Stomach (tissue), 9 donors: ENCODE measurements around the gene FAM180B. TPM values are rescaled to one million over a fixed set of nuclear protein-coding genes. Genes with fewer than 3 reads are reported as not detected.

Source experiments
- DNase-seq, 2 donors: peaks; one replicate each; pipeline versions ENCODE4 v3.0.0 to v3.0.0-alpha.2; 2013 to 2019
- H3K27ac ChIP-seq, 5 donors: fragments of 200-600 bp in 4 of 5; sonication (generic) in 4 of 5; one replicate each; pipeline ENCODE4 v1.5.1; 2013 to 2019; ENCODE audit warnings: mild to moderate bottlenecking in 1 of 5, moderate library complexity in 1 of 5
- H3K27me3 ChIP-seq, 3 donors: fragments of 200-600 bp; sonication (generic); one replicate each; pipeline ENCODE4 v1.5.1; 2017 to 2019; ENCODE audit warnings: mixed run types in 1 of 3
- H3K36me3 ChIP-seq, 4 donors: fragments of 200-600 bp; sonication (generic); 1 replicate in 3 of 4; 2 replicates in 1 of 4; pipeline ENCODE4 v1.5.1; 2016 to 2019
- H3K4me1 ChIP-seq, 4 donors: fragments of 200-600 bp; sonication (generic); one replicate each; pipeline ENCODE4 v1.5.1; 2016 to 2019
- H3K4me3 ChIP-seq, 4 donors: fragments of 200-600 bp; sonication (generic) in 3 of 4; one replicate each; pipeline ENCODE4 v1.5.1; 2016 to 2019; ENCODE audit warnings: mild to moderate bottlenecking in 1 of 4
- H3K9me3 ChIP-seq, 4 donors: fragments of 200-600 bp; sonication (generic); one replicate each; pipeline ENCODE4 v1.5.1; 2016 to 2019
- CTCF ChIP-seq, 7 experiments: fragments of 450-650 bp in 4 of 7; fragments of 200-600 bp in 3 of 7; sonication (generic) in 3 of 7; IDR thresholded peaks; one replicate each; pipeline ENCODE4 v1.5.1; 2016 to 2019; ENCODE audit warnings: antibody characterized with exemption in 7 of 7, control low read depth in 2 of 7, mild to moderate bottlenecking in 1 of 7
- EP300 ChIP-seq: sonication (generic); formaldehyde crosslinking; IDR thresholded peaks from one replicate; pipeline ENCODE4 v1.6.1; 2017; ENCODE audit warnings: antibody characterized with exemption
- POLR2A ChIP-seq, 4 donors: fragments of 450-650 bp; IDR thresholded peaks; one replicate each; pipeline ENCODE4 v1.6.1; 2016; ENCODE audit warnings: antibody characterized with exemption in 4 of 4, control low read depth in 2 of 4, mild to moderate bottlenecking in 1 of 4, moderate library complexity in 1 of 4
- POLR2AphosphoS5 ChIP-seq, 3 donors: sonication (generic); formaldehyde crosslinking; IDR thresholded peaks; one replicate each; pipeline ENCODE4 v1.6.1; 2016; ENCODE audit warnings: antibody characterized with exemption in 3 of 3
- WGBS, 5 donors: extraction: QIAGEN DNeasy Blood & Tissue Kit in 3 of 5; methylation state at CpG; one replicate each; pipeline versions ENCODE4 v1.1.5 to v1.1.7; 2013 to 2018; 5-methylcytosine and 5-hydroxymethylcytosine counted together
- intact Hi-C: fragments of 100-400 bp; cut with DNase I; formaldehyde crosslinking; loops from one replicate; pipeline ENCODE4 v1.15.1; 2023; ENCODE audit warnings: low total_unique reads
- polyA plus RNA-seq, 3 donors: library from polyadenylated mRNA; stranded (reverse); fragments of 200-250 nt; gene quantifications; one replicate each; pipeline ENCODE4 v1.2.3, GENCODE V29; 2013
- total RNA-seq, 5 donors: library from RNA; depleted of rRNA; stranded (reverse); fragments of >200 nt; gene quantifications; one replicate each; pipeline versions ENCODE4 v1.1.0 to v1.2.3, GENCODE V29; 2014 to 2016
- donor health status: healthy with polysubstance abuse.
- donor health status: Bipolar disorder and iron deficiency.
- donor health status: healthy.

The FAM180B gene
- total and polyA plus RNA-seq, 8 donors = 0.37 to 1.2 TPM; not detected in 6

DNA sequence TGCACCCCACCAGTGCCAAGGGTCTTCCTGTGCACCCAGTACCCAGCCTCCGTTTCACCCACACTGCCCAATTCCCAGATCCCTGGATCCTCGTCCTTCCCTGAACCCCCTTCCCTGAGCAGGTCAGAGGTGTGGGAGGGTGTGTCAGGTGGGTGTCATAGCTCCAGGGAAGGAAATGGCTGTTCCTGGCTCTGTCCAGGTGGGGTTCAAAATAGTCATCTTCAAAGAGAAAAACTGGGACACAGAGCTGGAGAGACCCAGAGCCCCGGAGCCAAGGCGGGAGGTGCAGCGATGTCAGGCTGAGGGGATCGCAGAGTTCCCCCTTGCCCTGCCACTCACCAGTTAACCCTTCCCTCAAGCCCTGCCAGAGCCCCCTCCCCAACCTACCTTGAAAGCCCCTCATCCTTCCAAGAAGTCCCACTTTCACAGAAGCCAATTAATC lies 7.0 kb downstream of the FAM180B start:
- peak overlapping the region in 2 of 4 donors; percentile 33 to 46 for H3K4me3 ChIP-seq
- H3K9me3 ChIP-seq = no peaks in the 10 kb centered on the region
- peaks cover 13 to 26% (median 21%) of the 10 kb centered on the region in 4 donors for H3K4me1 ChIP-seq
- H3K36me3 ChIP-seq = no peaks in the 10 kb centered on the region
- intact Hi-C loops = no loop called here
- no peak for TF ChIP-seq CTCF (IDR thresholded peaks at IDR 0.05)
- no peak for TF ChIP-seq EP300
- TF ChIP-seq POLR2A (IDR thresholded peaks at IDR 0.05) = no peak
- TF ChIP-seq POLR2AphosphoS5 (IDR thresholded peaks at IDR 0.05) = no peak
- no peak for DNase-seq
- no peak overlapping the region for H3K27ac ChIP-seq
- 6 to 11% (median 8%) methylated on average over 6 of the region's 6 CpGs for WGBS, 5 donors
- H3K27me3 ChIP-seq = peaks cover 3 to 76% (median 37%) of the 10 kb centered on the region in 3 donors

DNA sequence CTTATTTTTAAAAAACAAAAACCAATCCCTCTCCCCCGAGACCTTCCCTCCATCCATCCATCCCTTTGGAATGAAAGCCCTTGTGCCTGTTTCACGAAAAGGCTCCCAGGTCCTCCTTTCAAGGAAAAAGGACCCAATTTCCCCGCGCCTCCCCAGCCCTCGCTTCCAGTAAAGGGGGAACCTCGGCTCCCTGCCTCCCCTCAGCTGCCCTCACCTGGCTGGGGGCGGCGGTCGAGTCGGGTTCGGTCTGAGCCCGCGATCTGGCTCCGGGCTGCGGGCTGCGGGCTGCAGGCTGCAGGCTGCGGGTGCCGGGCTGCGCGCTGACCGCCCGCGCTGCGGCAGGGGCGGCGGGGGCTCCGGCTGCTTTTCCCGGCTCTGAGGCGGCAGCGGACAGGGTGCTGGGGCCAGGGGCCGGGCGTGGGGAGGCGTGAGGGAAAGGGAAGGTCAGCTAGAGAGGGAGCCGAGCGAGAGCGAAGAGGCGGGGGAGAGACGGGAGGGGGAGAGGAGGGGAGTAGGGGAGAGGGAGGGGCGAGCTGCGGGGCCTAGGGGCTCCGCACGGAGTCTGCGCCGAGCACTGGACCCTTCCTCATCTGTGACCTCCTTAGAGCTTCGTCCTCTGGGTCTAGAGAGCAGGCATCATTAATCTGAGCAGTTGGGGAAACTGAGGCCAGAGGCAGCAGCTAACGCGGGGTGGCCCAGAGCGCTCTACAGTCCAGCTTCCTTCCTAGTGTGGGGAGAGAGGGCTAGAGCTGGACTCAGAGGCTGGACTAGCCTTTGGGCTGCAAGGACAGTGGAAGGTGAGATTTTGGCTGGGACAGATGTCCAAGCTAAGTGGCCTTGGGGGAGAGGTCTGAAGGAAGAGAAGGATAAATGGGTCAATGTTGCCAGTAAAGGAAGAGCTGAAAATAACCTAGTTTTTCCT lies 7.7 kb downstream of the FAM180B start, which contains the start of gene C1QTNF4:
C1QTNF4 (minus strand) TSS at position 478 of the 922 bp plus-strand sequence. CDS start 3,601 bp downstream, outside the sequence.
- H3K4me1 ChIP-seq = peaks cover 13 to 25% (median 20%) of the 10 kb centered on the region in 4 donors
- TF ChIP-seq POLR2AphosphoS5 (IDR thresholded peaks at IDR 0.05) (no peak), CTCF (IDR thresholded peaks at IDR 0.05) (no peak), POLR2A (IDR thresholded peaks at IDR 0.05) (no peak), EP300 (no peak)
- peaks cover 3 to 71% (median 37%) of the 10 kb centered on the region in 3 donors for H3K27me3 ChIP-seq
- peak within 1 kb of the TSS; percentile 28 to 46 (median 30) for H3K4me3 ChIP-seq
- intact Hi-C loops = no loop called here
- 3 to 6% (median 4%) methylated on average over 32 to 48 of the region's 48 CpGs for WGBS, 5 donors
- H3K36me3 ChIP-seq = no peaks in the 10 kb centered on the region
- no peaks in the 10 kb centered on the region for H3K9me3 ChIP-seq
- no peak within 1 kb of the TSS for H3K27ac ChIP-seq
- peak in 1 of 2 donors; percentile 58 for DNase-seq

- no peak overlapping the region for H3K4me3 ChIP-seq
- no peaks in the 10 kb centered on the region for H3K9me3 ChIP-seq
- no peak overlapping the region for H3K27ac ChIP-seq
- TF ChIP-seq POLR2A (IDR thresholded peaks at IDR 0.05) (no peak), CTCF (IDR thresholded peaks at IDR 0.05) (no peak), EP300 (no peak)
- H3K27me3 ChIP-seq = peaks cover 3 to 63% (median 29%) of the 10 kb centered on the region in 3 donors
- intact Hi-C loops = no loop called here
- DNase-seq = no peak
- no peaks in the 10 kb centered on the region for H3K36me3 ChIP-seq
- peaks cover 13 to 18% (median 14%) of the 10 kb centered on the region in 4 donors for H3K4me1 ChIP-seq
- 63 to 66% (median 64%) methylated on average over 6 to 7 of the region's 7 CpGs for WGBS, 5 donors
Observed at GRCh38 chr11:47595029-47595428, 8.6 kb downstream of the FAM180B start.

GRCh38 chr11:47595967-47596366 lies 9.5 kb downstream of the FAM180B start:
- Histone ChIP-seq H3K9me3 (no peaks in the 10 kb centered on the region), H3K36me3 (no peaks in the 10 kb centered on the region), H3K27me3 (peaks cover 3 to 53% (median 25%) of the 10 kb centered on the region in 3 donors), H3K4me1 (peaks cover 13 to 14% (median 13%) of the 10 kb centered on the region in 4 donors), H3K27ac (no peak overlapping the region), H3K4me3 (no peak overlapping the region)
- no peak for TF ChIP-seq POLR2A (IDR thresholded peaks at IDR 0.05)
- TF ChIP-seq CTCF (IDR thresholded peaks at IDR 0.05) = no peak
- no peak for TF ChIP-seq EP300
- TF ChIP-seq POLR2AphosphoS5 (IDR thresholded peaks at IDR 0.05) = no peak
- 82 to 100% (median 93%) methylated on average over 1 of the region's 1 CpG for WGBS, 5 donors
- DNase-seq = no peak
- intact Hi-C loops = no loop called here
